ENCODE data around the gene SLCO2A1. TPM values are rescaled to one million over a fixed set of nuclear protein-coding genes. Genes with fewer than 3 reads are reported as not detected.

SLCO2A1 gene
- total and polyA plus RNA-seq, 2 donors: 3.0 to 25.6 TPM

GRCh38 chr3:133925960-133926735 lies 103.6 kb downstream of the SLCO2A1 start:
- Histone ChIP-seq H3K27ac (ENCODE audit: low read depth) (no peak overlapping the region), H3K4me3 (ENCODE audit: low read depth, low read length) (no peak overlapping the region), H3K4me1 (ENCODE audit: insufficient read depth) (peaks cover 2% of the 10 kb centered on the region), H3K36me3 (ENCODE audit: insufficient read depth) (no peaks in the 10 kb centered on the region)
- DNase-seq (ENCODE audit: extremely low spot score): no peak
- 96% methylated on average over 10 of the region's 10 CpGs for WGBS

DNA sequence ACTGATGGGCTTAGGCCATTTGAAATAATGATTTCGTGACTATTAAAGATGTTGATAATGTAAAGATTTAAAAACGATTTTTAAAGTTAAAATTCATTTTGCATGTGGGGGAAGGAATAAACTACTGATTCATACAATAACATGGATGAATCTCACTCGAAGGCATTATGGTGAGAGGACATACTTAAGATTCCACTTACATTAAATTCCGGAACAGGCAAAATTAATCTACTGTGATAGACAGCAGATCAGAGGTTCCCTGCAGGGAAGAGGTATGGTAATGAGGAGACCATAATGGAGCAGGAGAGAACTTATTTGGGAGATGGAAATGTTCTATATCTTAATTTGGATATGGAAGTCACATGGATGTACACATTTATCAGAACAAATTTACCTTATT lies 105.7 kb downstream of the SLCO2A1 start:
- 66% methylated on average over 4 of the region's 4 CpGs for WGBS

GRCh38 chr3:133921592-133921991 lies 108.1 kb downstream of the SLCO2A1 start:
- DNase-seq (ENCODE audit: extremely low spot score): no peak
- Histone ChIP-seq H3K4me3 (ENCODE audit: low read depth, low read length) (no peak overlapping the region), H3K36me3 (ENCODE audit: insufficient read depth) (no peaks in the 10 kb centered on the region), H3K27ac (ENCODE audit: low read depth) (no peak overlapping the region), H3K4me1 (ENCODE audit: insufficient read depth) (no peaks in the 10 kb centered on the region)
- WGBS: 93% methylated on average over 1 of the region's 1 CpG

More for the DNA sequence above, 105.7 kb downstream of the SLCO2A1 start:
- Histone ChIP-seq H3K4me3 (ENCODE audit: low read depth, low read length) (no peak overlapping the region), H3K4me1 (ENCODE audit: insufficient read depth) (peaks cover 2% of the 10 kb centered on the region), H3K36me3 (ENCODE audit: insufficient read depth) (no peaks in the 10 kb centered on the region), H3K27ac (ENCODE audit: low read depth) (no peak overlapping the region)
- no peak for DNase-seq (ENCODE audit: extremely low spot score)

DNA sequence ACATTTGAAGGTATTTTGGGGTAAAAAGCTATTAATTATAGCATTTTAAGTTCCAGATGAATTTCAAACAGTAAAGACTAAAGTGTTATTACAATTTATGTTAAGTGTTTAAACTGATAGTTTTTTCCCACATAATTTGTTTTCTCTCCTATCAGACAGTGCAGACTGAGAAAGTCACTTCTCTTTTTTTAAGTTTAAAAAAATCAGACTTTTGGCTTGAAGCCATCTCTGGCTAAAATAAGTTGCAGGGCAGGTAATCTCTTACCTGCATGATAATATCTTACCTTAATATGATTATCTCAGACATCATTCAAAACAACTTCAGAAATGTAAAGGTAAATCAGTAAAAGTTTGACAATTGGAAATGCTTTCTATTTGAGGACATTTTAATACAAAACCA lies 112.6 kb downstream of the SLCO2A1 start:
- no peaks in the 10 kb centered on the region for H3K4me1 ChIP-seq (ENCODE audit: insufficient read depth)
- H3K4me3 ChIP-seq (ENCODE audit: low read depth, low read length): no peak overlapping the region
- H3K27ac ChIP-seq (ENCODE audit: low read depth): no peak overlapping the region
- no peak for DNase-seq (ENCODE audit: extremely low spot score)
- no peaks in the 10 kb centered on the region for H3K36me3 ChIP-seq (ENCODE audit: insufficient read depth)

DNA sequence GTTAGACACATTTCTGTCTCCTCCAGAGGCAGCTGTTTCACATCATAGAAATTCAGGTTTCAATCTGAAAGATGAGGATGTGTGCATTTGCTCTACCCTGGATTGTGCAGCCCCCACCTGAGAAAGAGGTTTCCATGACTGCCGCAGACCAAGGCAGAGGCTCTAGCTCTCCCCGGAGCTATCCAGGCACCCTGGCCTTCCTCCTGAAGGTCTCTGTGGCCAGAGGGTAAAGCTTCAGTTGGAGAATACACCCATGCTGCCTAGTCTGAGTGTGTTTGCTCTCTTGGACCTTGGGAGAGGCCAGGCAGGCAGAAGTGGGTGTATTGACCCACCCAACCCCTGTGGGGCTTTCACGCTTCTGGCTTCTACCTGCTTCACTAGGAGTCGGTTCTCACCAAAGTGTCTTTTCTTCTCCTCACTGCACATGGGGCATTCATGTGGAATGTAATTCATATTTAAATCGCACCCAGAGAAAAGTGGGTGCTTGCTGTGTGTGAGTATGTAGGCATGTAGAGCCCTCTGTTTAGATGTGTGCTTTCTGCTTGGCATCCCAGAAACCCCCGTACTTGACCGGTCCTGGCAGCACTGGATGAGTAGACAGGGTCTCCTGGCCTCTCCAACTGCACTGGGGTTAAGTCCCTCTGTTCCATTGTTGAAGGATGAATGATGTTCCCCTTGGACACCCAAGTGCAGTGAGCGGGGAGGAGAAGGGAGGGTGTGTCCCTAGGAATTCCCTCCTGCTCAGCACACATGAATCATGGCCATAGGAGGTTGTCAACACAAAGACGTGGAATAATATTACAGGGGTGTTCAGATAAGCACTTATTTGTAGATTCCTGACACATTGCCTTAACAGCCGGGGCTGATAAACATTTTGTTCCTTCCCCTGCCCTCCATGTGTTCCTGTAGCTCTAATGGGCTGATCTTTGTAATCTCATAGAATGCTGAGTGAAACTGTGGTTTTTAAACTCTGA lies 113.8 kb downstream of the SLCO2A1 start:
- Histone ChIP-seq H3K4me1 (ENCODE audit: insufficient read depth) (no peaks in the 10 kb centered on the region), H3K36me3 (ENCODE audit: insufficient read depth) (no peaks in the 10 kb centered on the region), H3K4me3 (ENCODE audit: low read depth, low read length) (no peak overlapping the region), H3K27ac (ENCODE audit: low read depth) (no peak overlapping the region)
- WGBS: 69% methylated on average over 10 of the region's 10 CpGs
- DNase-seq (ENCODE audit: extremely low spot score): no peak

- no peaks in the 10 kb centered on the region for H3K4me1 ChIP-seq (ENCODE audit: insufficient read depth)
- H3K36me3 ChIP-seq (ENCODE audit: insufficient read depth): no peaks in the 10 kb centered on the region
- 81% methylated on average over 12 of the region's 12 CpGs for WGBS
- H3K27ac ChIP-seq (ENCODE audit: low read depth): no peak overlapping the region
- DNase-seq (ENCODE audit: extremely low spot score): no peak
- no peak overlapping the region for H3K4me3 ChIP-seq (ENCODE audit: low read depth, low read length)
Observed at GRCh38 chr3:133914839-133915600, 114.7 kb downstream of the SLCO2A1 start.

- DNase-seq (ENCODE audit: extremely low spot score): no peak
- WGBS: 70% methylated on average over 2 of the region's 2 CpGs
- Histone ChIP-seq H3K4me1 (ENCODE audit: insufficient read depth) (no peaks in the 10 kb centered on the region), H3K36me3 (ENCODE audit: insufficient read depth) (no peaks in the 10 kb centered on the region), H3K4me3 (ENCODE audit: low read depth, low read length) (no peak overlapping the region), H3K27ac (ENCODE audit: low read depth) (no peak overlapping the region)
Observed at GRCh38 chr3:133910422-133910821, 119.3 kb downstream of the SLCO2A1 start.

- H3K4me1 ChIP-seq (ENCODE audit: insufficient read depth): no peaks in the 10 kb centered on the region
- H3K36me3 ChIP-seq (ENCODE audit: insufficient read depth): no peaks in the 10 kb centered on the region
- no peak for DNase-seq (ENCODE audit: extremely low spot score)
- H3K4me3 ChIP-seq (ENCODE audit: low read depth, low read length): no peak overlapping the region
- 77% methylated on average over 3 of the region's 3 CpGs for WGBS
- no peak overlapping the region for H3K27ac ChIP-seq (ENCODE audit: low read depth)
Observed at GRCh38 chr3:133905376-133905775, 124.3 kb downstream of the SLCO2A1 start.

GRCh38 chr3:133901847-133902246 lies 127.9 kb downstream of the SLCO2A1 start:
- DNase-seq (ENCODE audit: extremely low spot score): no peak
- Histone ChIP-seq H3K36me3 (ENCODE audit: insufficient read depth) (no peaks in the 10 kb centered on the region), H3K4me3 (ENCODE audit: low read depth, low read length) (no peak overlapping the region), H3K27ac (ENCODE audit: low read depth) (no peak overlapping the region), H3K4me1 (ENCODE audit: insufficient read depth) (no peaks in the 10 kb centered on the region)
- WGBS: 84% methylated on average over 5 of the region's 5 CpGs

DNA sequence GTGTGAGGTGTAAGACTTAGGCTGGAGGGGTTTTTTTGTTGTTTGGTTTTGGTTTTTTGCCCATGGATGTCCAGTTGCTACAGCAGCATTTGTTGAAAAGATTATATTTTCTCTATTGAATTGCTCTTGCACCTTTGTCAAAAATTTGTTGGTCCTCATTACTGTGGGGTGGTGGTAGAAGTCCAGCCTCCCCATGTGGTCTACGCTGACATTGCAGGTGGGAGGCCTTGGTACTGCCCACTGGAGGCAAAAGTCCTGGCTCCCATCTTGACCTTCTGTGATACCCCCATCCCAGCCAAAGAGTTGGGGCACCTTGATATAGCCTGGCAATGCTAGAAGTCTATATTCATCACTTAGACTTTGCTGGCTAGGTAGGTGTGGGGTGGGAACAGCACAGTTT lies 128.6 kb downstream of the SLCO2A1 start:
- Histone ChIP-seq H3K36me3 (ENCODE audit: insufficient read depth) (no peaks in the 10 kb centered on the region), H3K4me3 (ENCODE audit: low read depth, low read length) (no peak overlapping the region), H3K4me1 (ENCODE audit: insufficient read depth) (no peaks in the 10 kb centered on the region), H3K27ac (ENCODE audit: low read depth) (no peak overlapping the region)
- WGBS: 79% methylated on average over 1 of the region's 1 CpG
- DNase-seq (ENCODE audit: extremely low spot score): no peak

DNA sequence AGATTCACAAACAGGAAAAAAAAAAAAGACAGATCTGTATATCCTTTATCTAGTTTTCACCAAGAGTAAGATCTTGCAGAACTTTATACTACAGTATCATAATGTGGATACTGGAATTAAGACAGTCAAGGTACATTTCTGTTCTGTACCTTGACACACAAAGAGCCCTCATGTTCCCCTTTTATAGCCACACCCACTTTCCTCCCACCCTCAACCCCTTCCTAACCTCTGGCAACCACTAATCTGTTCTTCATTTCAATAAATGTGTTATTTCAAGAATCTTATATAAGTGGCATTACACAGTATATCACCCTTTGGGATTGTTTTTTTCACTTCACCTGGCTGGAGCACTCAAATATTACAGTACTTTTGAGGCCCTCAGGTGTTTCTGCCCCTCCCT lies 130.4 kb downstream of the SLCO2A1 start:
- Histone ChIP-seq H3K4me1 (ENCODE audit: insufficient read depth) (no peaks in the 10 kb centered on the region), H3K36me3 (ENCODE audit: insufficient read depth) (no peaks in the 10 kb centered on the region), H3K4me3 (ENCODE audit: low read depth, low read length) (no peak overlapping the region), H3K27ac (ENCODE audit: low read depth) (no peak overlapping the region)
- DNase-seq (ENCODE audit: extremely low spot score): no peak

- Histone ChIP-seq H3K36me3 (ENCODE audit: insufficient read depth) (no peaks in the 10 kb centered on the region), H3K27ac (ENCODE audit: low read depth) (no peak overlapping the region), H3K4me1 (ENCODE audit: insufficient read depth) (no peaks in the 10 kb centered on the region), H3K4me3 (ENCODE audit: low read depth, low read length) (no peak overlapping the region)
- DNase-seq (ENCODE audit: extremely low spot score): no peak
- WGBS: 79% methylated on average over 7 of the region's 7 CpGs
Observed at GRCh38 chr3:133897547-133897946, 132.2 kb downstream of the SLCO2A1 start.

GRCh38 chr3:133896002-133896761 lies 133.5 kb downstream of the SLCO2A1 start:
- no peak overlapping the region for H3K27ac ChIP-seq (ENCODE audit: low read depth)
- peak overlapping the region; percentile 60 for H3K4me3 ChIP-seq (ENCODE audit: low read depth, low read length)
- no peaks in the 10 kb centered on the region for H3K4me1 ChIP-seq (ENCODE audit: insufficient read depth)

More at GRCh38 chr3:133896002-133896761, 133.5 kb downstream of the SLCO2A1 start:
- 11% methylated on average over 37 of the region's 37 CpGs for WGBS
- no peak for DNase-seq (ENCODE audit: extremely low spot score)
- no peaks in the 10 kb centered on the region for H3K36me3 ChIP-seq (ENCODE audit: insufficient read depth)
